Cardiac ventricle fibroblast (primary cell): Measurements from ENCODE around the gene LRRC73. TPM values are rescaled to one million over a fixed set of nuclear protein-coding genes. Genes with fewer than 3 reads are reported as not detected.

Experiments
- total RNA-seq: library from RNA; depleted of rRNA; stranded (reverse); fragments of >200 nt; gene quantifications from 2 replicates; pipeline ENCODE4 v1.2.3, GENCODE V29; 2015

LRRC73 gene, protein sequence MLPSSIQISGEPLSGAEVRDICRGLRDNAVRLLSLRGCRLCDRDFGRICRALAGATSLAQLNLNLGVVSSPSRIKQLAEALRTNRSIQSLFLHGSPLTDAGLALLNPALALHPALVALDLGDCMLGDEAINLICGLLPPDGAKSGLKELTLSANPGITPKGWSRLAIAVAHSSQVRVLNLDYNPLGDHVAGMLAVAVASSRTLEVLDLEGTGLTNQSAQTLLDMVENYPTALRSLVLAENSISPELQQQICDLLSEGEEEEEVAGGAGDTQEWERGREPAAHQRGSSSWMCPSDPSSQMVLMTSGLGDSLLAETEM
- total RNA-seq: 0.15 and 0.44 TPM in 2 replicates

DNA sequence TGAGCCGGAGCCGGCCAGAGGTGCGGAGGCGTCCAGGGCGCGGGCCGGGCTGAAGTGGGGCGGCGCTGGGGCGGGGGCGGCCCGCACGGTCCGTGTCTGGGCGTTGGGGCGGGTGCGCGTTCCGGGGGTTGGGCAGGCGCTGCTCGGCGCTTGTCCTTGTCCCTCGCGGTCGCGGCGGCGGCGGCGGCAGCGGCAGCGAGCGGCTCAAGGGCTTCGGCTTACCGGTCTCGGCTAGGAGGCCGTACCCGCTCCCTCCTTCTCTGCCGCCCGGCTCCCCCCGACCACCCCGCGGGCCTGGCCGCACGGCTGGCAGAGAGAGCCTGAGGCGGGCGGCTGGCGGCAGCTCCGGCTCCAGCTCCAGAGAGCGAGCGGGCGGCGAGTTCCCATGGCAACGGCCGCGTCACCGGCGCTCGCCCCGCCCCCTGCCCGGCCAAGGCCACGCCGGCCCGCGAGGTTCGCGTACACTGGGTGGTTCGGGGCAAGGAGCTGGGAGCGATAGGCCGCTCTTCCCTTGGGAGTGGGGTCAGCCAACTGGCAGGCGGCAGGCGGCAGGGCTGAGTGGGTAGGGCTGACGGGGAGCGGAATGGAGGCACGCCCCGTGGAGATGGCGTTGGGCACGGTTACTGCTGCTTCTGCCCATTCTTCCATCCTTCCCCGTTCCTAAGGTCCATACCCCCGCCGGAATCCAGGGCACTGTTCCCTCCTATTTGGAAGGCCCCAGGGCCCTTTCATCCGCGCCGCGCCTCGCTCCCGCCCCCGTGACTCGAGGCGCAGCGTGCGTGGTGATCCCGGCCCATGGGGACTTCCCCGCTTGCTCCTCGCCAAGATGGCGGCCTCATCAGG is at the start of gene LRRC73:
Gene LRRC73 (minus strand): TSS at position 363 of the 843 bp plus-strand sequence. CDS start 561 bp downstream, outside the sequence.

DNA sequence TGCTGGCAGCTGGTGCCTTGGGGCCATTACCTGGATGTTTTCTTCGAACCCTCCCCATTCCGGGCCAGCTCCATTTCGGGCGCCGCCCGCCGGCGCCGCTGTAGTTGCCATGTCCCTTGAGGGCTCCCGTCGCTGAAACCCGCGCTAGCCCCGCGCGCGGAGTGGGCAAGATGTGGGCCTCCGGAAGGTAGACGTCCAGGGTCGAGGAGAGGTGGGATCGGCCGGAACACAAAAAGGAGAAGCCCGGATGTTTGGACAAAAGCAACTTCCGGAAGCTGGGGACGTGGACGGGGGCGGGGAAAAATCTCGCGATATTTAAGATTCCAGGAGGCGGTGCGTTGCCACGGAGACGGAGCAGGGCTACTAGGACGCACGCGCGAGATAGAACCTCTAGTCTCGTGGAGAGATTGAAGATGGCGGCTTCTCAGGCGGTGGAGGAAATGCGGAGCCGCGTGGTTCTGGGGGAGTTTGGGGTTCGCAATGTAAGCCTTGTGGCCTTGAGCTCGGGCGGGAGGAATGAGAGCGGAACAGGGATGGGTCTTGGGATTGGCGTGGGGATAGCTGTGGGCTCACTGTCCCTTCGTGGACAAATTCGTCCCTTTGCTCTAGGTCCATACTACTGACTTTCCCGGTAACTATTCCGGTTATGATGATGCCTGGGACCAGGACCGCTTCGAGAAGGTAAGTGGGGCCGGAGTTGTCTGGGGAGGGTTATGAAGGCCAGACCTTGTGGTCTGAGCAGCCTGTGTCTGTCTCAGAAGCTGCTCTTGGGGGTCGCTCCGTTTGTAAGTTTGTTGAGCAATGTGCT is 6.8 kb upstream of the LRRC73 start, which contains the start of the genes POLR1C and YIPF3:
Gene POLR1C (plus strand): TSS at position 393 of the 808 bp plus-strand sequence. CDS start 21 bp downstream, at position 414.
Gene YIPF3 (minus strand): TSS at position 230 of the 808 bp plus-strand sequence. CDS start 119 bp downstream, at position 111.

DNA sequence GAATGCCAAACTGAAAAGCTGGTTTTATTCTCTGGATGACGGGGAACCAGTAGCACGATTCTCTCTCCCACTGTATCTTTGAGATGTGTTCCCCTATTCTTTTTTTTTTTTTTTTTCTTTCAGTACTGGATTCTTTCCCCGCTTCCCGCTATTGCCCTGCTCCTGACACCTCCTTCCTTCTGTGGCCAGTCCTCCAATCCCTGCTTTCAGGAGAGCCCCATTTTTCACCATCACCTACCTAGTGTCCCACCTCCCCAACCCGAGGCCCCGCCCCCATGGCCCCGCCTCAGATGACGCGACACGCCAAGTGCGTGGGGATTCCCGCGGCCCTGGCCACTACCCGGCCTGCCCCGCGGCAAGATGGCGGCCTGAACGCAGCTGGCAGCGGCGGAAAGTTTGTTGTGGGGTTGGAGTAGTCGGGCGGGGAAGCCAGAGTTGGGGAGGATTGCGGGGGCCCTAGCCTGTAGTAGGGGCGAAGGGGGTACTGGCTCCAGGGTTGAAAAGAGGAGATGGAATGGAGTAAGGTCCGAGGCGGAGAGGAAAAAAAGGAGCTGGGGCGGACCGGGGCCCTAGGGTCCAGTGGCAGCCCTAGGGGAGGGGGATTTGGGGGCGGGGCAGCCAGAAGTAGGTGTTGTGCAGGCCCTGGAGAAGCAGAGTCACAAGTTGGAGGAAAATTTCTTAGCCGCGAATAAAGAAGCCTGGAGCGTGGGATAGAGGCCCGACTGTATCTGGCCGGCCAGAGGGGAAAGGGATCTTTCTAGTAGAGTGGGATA is 32.7 kb downstream of the LRRC73 start, which contains the start of gene TJAP1:
Gene TJAP1 (plus strand): TSS at position 336 of the 773 bp plus-strand sequence. CDS start 21,432 bp downstream, outside the sequence.

Other genes with a start within 250 kb of the LRRC73 start
- gene SLC22A7, start 212.1 kb downstream of the LRRC73 start, total RNA-seq: not detected in 2 replicates
- gene CRIP3, start 201.5 kb downstream of the LRRC73 start, total RNA-seq: not detected in 2 replicates
- 10.2 and 11.1 TPM in 2 replicates for gene ZNF318, start 140.7 kb downstream of the LRRC73 start, total RNA-seq
- gene ABCC10, start 82.8 kb downstream of the LRRC73 start, total RNA-seq: 7.9 and 10.6 TPM in 2 replicates
- gene DLK2, start 54.8 kb downstream of the LRRC73 start, total RNA-seq: not detected in 2 replicates
- gene TJAP1, start 32.8 kb downstream of the LRRC73 start, total RNA-seq: 13.9 and 15.1 TPM in 2 replicates
- 110 and 136 TPM in 2 replicates for gene YIPF3, start 6.6 kb upstream of the LRRC73 start, total RNA-seq
- 19.5 and 20.7 TPM in 2 replicates for gene POLR1C, start 6.7 kb upstream of the LRRC73 start, total RNA-seq
- gene XPO5, start 65.7 kb upstream of the LRRC73 start, total RNA-seq: 13.0 and 19.6 TPM in 2 replicates
- gene POLH, start 65.8 kb upstream of the LRRC73 start, total RNA-seq: 16.8 and 17.8 TPM in 2 replicates
- 16.6 and 18.0 TPM in 2 replicates for gene GTPBP2, start 118.9 kb upstream of the LRRC73 start, total RNA-seq
- 15.7 and 17.4 TPM in 2 replicates for gene MAD2L1BP, start 125.5 kb upstream of the LRRC73 start, total RNA-seq
- gene RSPH9, start 134.7 kb upstream of the LRRC73 start, total RNA-seq: 0.19 TPM in 1 of 2 replicates, not detected in the other
- gene MRPS18A, start 177.4 kb upstream of the LRRC73 start, total RNA-seq: 32.9 and 36.0 TPM in 2 replicates